CD4-positive, alpha-beta T cell treated with Interleukin-15 for 1 hour (primary cell): ENCODE results near the gene TBC1D1.

ENCODE experiments used
- DNase-seq: peaks from one replicate; pipeline ENCODE4 v3.0.0-alpha.2; 2020

The TBC1D1 gene

DNA sequence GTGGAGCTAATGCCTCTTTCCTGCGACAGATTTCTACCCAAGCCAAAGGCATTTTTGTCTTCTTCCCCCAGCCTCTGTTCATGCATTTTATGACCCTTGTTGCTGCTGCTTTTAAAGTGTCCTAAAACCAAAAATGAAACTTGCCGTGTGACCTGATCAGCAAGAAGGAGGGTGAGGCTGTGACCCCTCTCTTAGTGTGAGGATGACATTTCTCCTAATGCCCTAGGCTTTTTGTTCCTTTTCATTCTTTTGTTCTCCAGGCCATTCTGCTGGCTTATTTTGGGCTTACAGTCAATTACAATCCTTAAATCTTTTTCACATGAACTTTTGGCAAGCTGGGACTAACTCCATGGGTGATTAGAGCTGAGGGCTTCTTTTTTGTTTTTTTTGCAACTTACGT is 103.7 kb downstream of the TBC1D1 start:
- no peak for DNase-seq

DNA sequence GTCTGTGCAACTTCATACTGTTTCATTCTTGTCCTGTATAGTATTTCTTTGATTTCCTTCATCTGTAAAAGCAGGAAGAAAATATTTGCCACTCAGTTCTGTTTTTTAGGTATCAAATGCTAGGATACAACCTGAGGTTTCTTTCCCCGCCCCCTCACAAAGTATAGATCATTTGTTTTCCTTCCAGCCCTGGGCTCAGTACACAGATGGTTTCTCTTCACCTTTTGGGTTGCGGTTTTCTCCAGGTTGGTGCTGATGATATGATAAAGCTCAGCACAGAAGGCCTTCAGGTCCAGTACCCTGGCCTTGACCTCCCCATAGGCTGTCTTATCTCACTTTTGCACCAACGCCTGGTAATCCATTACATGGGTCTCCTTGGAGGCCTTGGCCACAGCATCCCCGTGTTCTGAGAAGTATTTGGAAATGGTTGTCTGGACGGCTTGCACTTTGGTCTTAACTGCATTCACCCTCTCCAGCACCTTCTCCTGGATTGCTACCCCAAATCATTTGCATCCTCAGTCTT is 104.5 kb downstream of the TBC1D1 start:
- DNase-seq, result no peak

DNA sequence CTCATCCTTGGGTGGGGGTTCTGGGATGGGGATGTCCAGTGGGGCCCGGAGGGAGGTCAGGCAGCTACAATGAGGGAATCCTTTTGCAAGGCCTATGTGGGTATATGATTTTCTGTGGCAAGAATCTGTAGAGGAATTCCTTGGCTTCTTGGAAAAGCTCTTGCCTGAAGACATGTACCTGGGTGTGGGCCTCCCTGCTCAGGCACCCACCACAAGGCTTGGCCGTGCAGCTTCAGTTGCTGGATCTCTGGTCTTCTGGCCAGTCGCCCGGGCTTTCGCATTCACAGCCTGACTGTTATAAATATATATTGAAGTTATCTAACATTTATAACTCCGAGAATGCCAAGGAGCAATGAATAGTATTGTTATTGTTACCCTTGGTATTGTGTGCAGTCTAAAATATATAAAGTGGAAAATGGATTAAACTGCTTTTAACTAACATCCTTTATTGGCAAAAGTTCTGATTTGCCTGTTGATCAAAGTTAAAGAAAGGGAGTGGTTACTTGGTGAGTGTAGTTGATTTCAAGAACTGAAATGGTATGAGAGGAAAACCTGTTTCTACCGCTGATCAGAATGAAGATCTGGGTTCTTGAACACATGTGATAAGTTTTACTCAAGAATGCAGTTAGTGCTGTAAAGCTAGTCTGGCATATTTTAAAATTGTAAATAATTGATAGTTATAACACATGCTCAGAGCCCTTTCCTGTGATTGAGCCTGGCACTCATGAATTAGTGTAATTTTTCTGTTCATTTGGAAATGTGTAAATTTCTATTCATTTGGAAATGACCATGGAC is 105.3 kb downstream of the TBC1D1 start:
- DNase-seq, result no peak

DNA sequence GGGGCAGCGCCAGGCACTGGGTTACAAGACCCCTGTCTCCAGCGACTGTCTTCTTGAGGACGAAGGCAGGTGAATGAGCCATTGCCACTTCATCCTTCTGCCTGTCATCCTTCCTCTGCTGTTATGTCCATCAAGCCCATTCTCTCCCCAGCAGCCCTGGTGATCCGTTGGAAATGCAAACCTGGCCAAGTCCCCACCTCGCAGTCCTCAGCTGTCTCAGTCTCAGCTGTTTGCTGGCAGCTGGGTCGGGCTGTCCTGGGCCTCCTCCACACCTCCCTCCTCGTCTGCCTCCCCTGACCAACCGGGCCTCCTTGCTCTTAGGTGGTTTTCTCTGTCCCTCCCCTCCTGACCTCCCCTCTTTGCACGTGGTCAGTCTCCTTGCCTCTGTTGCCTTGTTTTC is 107.3 kb downstream of the TBC1D1 start:
- no peak for DNase-seq

- no peak for DNase-seq
Observed at GRCh38 chr4:37999000-37999716, 108.3 kb downstream of the TBC1D1 start.

- DNase-seq, result no peak
Observed at GRCh38 chr4:37999965-38000364, 109.1 kb downstream of the TBC1D1 start.

DNA sequence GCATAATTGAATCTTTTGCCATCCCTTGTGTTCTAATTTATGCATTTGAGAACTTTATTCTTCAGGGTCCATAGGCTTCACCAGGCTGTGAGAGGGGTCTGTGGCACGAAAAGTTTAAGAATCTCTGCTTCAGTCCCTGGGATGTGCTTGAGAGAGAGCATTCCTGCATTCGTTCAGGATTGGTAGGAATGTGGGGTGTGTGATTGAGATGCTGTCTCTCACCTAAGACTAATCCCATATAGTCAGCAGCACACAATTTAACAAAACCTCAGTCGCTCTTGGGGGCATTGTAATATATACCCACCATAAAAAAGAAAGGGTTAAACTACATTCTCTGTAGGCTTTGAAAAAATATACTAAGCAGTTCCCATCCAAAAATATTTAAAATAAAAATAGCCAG is 111.0 kb downstream of the TBC1D1 start:
- DNase-seq, result no peak

GRCh38 chr4:38002451-38003071 is 111.7 kb downstream of the TBC1D1 start:
- no peak for DNase-seq

GRCh38 chr4:38003102-38003501 is 112.2 kb downstream of the TBC1D1 start:
- no peak for DNase-seq

DNA sequence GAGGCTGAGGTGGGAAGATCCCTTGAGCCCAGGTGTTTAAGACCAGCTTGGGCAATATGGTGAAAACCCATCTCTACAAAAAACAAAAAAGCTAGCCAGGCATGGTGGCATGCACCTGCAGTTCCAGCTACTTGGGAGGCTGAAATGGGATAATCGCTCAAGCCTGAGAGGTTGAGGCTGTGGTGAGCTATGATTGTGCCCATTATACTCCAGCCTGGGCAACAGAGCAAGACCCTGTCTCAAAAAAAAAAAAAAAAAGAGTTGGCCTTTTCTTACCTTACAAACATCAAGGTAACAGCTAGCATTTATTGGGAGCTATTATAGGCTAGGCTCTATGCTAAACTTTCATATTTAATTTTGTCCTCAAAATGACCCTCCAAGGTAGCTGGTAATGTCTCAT is 112.7 kb downstream of the TBC1D1 start:
- no peak for DNase-seq

GRCh38 chr4:38004062-38004461 is 113.2 kb downstream of the TBC1D1 start:
- DNase-seq, result no peak

DNA sequence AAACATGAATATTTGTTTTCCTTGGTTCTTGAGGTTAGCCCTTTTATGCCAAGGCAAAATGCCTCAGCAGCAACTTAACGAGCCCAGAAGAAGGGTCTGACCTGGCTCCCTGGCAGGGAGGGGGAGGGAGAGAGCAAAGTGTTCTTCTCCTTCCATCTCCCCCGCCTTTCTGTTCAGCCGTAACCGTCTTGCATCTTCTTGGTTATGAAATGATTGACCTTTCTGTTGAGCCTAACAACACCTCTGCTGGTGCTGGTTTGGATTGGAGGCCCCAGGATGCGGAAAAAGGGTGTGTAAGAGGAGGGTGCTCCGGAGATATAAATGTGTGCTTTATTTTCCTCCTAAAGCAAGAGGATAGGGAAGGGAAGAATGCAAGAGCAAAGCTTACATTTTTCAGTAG is 114.0 kb downstream of the TBC1D1 start:
- DNase-seq, result no peak

- DNase-seq, result no peak
Observed at GRCh38 chr4:38005637-38006036, 114.8 kb downstream of the TBC1D1 start.

DNA sequence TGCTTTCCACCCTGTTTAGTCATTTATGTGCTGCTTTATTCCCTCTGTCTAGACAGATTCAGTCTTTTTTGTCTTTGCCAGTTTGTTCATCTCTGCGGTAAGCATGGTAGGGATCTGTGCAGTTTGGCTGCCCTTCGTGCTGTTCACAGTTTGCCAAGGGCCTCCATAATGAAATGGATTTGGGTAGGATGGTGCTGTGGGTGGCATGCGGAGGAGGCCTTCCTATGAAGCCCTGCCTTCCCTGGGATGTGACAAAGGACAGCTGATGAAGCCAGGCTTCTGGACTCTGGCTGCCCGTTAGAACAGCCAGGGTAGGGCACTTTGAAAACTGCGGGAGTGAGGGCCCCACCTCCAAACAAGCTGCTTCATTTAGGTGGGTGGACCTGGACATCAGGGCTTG is 116.8 kb downstream of the TBC1D1 start:
- no peak for DNase-seq

DNA sequence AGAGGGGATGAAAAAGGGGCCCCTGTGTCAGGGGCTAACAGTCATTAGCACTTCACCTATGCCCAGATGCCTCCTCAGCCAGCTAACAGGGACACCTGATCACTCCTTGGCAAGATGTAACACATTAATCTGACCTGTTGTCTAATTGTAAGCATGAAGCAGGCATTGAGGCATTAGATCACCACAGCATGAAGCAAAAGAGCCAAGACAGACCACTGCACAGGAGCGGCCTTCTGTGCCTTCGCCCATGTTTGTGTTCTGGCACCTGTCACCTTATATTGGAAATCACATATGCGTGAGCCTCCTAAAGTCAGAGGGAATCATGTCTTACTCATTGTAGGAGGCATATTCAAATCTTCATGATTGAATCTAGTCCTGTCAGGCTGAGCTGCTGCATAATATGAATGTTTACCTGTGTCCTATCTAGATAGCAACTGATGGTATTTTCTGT is 117.7 kb downstream of the TBC1D1 start:
- DNase-seq, result no peak

GRCh38 chr4:38009421-38009820 is 118.5 kb downstream of the TBC1D1 start:
- DNase-seq, result no peak

DNA sequence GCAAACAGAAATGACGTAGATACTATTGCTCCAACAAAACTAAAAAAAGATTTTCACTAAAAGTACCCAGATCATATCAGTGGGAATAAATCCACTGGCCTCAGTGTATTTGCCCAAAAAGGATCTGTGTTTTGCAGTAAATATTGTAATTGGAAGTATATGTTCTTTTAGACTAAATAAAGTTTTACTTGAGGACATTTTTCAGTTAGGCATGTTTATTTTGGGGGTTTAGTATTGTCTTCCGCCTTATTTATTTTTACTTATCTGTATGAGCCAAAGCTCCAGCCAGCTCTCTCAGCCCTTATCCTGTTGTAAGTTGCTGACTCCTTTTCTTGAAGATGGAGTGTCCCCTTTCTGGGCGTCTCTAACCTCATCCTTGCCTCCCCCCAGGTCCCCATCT is 119.1 kb downstream of the TBC1D1 start:
- no peak for DNase-seq

DNA sequence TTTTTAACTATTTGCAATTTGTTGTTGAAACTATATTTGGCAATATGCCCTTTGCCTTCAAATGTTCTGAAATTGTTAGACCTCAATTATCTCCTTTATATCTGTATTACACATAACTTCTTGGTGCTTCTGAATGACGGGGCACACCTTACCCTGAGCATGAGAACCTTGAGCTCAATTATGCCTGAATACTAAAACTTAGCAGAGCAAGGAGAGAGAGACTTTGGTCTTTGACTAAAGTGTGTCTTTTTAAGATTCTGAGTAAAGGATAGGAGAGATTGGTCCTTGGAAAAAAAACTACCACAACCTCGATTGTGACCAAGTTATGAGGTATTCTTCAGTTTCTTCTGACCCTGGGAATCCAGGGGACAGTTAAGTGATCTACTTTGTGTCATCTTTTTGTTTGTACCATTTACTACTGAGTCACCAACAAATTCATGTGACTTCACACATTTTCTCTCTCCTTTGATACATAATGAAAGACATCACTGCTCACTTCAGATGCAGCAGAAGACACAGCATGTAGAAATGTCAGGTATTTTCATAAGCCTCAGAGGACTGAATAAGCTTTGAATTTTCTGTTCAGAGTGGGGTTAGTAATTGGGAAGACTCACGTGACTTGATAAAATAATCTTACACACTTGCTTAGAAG is 120.8 kb downstream of the TBC1D1 start:
- no peak for DNase-seq

- DNase-seq, result no peak
Observed at GRCh38 chr4:38013461-38014366, 122.8 kb downstream of the TBC1D1 start.

- DNase-seq, result no peak
Observed at GRCh38 chr4:38014421-38014852, 123.6 kb downstream of the TBC1D1 start.

GRCh38 chr4:38015886-38016515 is 125.1 kb downstream of the TBC1D1 start:
- DNase-seq, result no peak

- no peak for DNase-seq
Observed at GRCh38 chr4:38016698-38017097, 125.8 kb downstream of the TBC1D1 start.
